Liver (tissue), 9 donors: ENCODE data around the gene OR10W1. TPM values are rescaled to one million over a fixed set of nuclear protein-coding genes. Genes with fewer than 3 reads are reported as not detected.

Experiments
- DNase-seq: peaks from one replicate; pipeline ENCODE4 v3.0.0-alpha.2; 2017; ENCODE audit warnings: low spot score
- H3K27ac ChIP-seq, 2 donors: one replicate each; pipeline ENCODE4 v1.7.0; 2013; ENCODE audit warnings: inconsistent platforms in 2 of 2, low read length in 2 of 2, control low read depth in 1 of 2, low read depth in 1 of 2, mild to moderate bottlenecking in 1 of 2
- H3K27me3 ChIP-seq, 4 donors: one replicate each; pipeline versions ENCODE4 v1.6.1 to v1.7.0; 2013; ENCODE audit warnings: low read length in 3 of 4, inconsistent platforms in 1 of 4, mild to moderate bottlenecking in 1 of 4, moderate library complexity in 1 of 4; ENCODE audit not compliant: control insufficient read depth in 4 of 4, insufficient read depth in 4 of 4
- H3K36me3 ChIP-seq, 4 donors: one replicate each; pipeline versions ENCODE4 v1.6.1 to v1.7.0; 2013; ENCODE audit warnings: low read length in 3 of 4, mild to moderate bottlenecking in 3 of 4, low read depth in 1 of 4, moderate library complexity in 1 of 4; ENCODE audit not compliant: control insufficient read depth in 4 of 4, insufficient read depth in 3 of 4
- H3K4me1 ChIP-seq, 4 donors: one replicate each; pipeline versions ENCODE4 v1.6.1 to v1.7.0; 2013; ENCODE audit warnings: low read length in 3 of 4, mild to moderate bottlenecking in 3 of 4, moderate library complexity in 1 of 4; ENCODE audit not compliant: control insufficient read depth in 4 of 4, insufficient read depth in 4 of 4
- H3K4me3 ChIP-seq, 3 donors: one replicate each; pipeline versions ENCODE4 v1.6.1 to v1.7.0; 2013; ENCODE audit warnings: low read length in 3 of 3, control low read depth in 1 of 3, low read depth in 1 of 3, mild to moderate bottlenecking in 1 of 3
- H3K9ac ChIP-seq, 2 donors: one replicate each; pipeline ENCODE4 v1.7.0; 2013; ENCODE audit warnings: low read length in 2 of 2, mild to moderate bottlenecking in 2 of 2, moderate library complexity in 2 of 2, control low read depth in 1 of 2, low read depth in 1 of 2
- H3K9me3 ChIP-seq, 4 donors: one replicate each; pipeline versions ENCODE4 v1.6.1 to v1.7.0; 2013; ENCODE audit warnings: low read length in 3 of 4; ENCODE audit not compliant: control insufficient read depth in 4 of 4
- RAD21 ChIP-seq, 2 donors: IDR thresholded peaks; 2 replicates each; pipeline ENCODE4 v1.6.1; 2016; ENCODE audit warnings: antibody characterized with exemption in 2 of 2, mild to moderate bottlenecking in 2 of 2
- WGBS: extraction: QIAGEN DNeasy Blood & Tissue Kit; methylation state at CpG from one replicate; pipeline ENCODE4 v1.1.7; 2013; 5-methylcytosine and 5-hydroxymethylcytosine counted together
- polyA plus RNA-seq, 2 donors: library from polyadenylated mRNA; stranded (reverse) in 1 of 2; unstranded in 1 of 2; fragments of 200-250 nt in 1 of 2; fragments of >200 nt in 1 of 2; fragmentation: Nextera tagmentation in 1 of 2; extraction: Ambion mirVana in 1 of 2; gene quantifications; one replicate each; pipeline versions ENCODE4 v1.2.1 to v1.2.3, GENCODE V29; 2013 to 2015
- total RNA-seq, 2 donors: library from RNA; depleted of rRNA; stranded (reverse); fragments of >200 nt; gene quantifications; one replicate each; pipeline ENCODE4 v1.2.3, GENCODE V29; 2014
- TF ChIP-seq, protein P1 (sequence below): IDR thresholded peaks from 2 replicates; pipeline ENCODE4 v1.6.1; 2016; ENCODE audit warnings: antibody characterized with exemption, mild to moderate bottlenecking
- TF ChIP-seq, protein P2 (sequence below): IDR thresholded peaks from 2 replicates; pipeline ENCODE4 v1.6.1; 2016; ENCODE audit warnings: antibody characterized with exemption
- donor health status: healthy.
- donor health status: healthy.
- donor health status: healthy.
- donor health status: healthy.
- donor health status: healthy.

OR10W1 gene
- total and polyA plus RNA-seq, 4 donors: not detected

- TF ChIP-seq, protein P1, sequence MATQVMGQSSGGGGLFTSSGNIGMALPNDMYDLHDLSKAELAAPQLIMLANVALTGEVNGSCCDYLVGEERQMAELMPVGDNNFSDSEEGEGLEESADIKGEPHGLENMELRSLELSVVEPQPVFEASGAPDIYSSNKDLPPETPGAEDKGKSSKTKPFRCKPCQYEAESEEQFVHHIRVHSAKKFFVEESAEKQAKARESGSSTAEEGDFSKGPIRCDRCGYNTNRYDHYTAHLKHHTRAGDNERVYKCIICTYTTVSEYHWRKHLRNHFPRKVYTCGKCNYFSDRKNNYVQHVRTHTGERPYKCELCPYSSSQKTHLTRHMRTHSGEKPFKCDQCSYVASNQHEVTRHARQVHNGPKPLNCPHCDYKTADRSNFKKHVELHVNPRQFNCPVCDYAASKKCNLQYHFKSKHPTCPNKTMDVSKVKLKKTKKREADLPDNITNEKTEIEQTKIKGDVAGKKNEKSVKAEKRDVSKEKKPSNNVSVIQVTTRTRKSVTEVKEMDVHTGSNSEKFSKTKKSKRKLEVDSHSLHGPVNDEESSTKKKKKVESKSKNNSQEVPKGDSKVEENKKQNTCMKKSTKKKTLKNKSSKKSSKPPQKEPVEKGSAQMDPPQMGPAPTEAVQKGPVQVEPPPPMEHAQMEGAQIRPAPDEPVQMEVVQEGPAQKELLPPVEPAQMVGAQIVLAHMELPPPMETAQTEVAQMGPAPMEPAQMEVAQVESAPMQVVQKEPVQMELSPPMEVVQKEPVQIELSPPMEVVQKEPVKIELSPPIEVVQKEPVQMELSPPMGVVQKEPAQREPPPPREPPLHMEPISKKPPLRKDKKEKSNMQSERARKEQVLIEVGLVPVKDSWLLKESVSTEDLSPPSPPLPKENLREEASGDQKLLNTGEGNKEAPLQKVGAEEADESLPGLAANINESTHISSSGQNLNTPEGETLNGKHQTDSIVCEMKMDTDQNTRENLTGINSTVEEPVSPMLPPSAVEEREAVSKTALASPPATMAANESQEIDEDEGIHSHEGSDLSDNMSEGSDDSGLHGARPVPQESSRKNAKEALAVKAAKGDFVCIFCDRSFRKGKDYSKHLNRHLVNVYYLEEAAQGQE: no peak
- TF ChIP-seq, protein P2, sequence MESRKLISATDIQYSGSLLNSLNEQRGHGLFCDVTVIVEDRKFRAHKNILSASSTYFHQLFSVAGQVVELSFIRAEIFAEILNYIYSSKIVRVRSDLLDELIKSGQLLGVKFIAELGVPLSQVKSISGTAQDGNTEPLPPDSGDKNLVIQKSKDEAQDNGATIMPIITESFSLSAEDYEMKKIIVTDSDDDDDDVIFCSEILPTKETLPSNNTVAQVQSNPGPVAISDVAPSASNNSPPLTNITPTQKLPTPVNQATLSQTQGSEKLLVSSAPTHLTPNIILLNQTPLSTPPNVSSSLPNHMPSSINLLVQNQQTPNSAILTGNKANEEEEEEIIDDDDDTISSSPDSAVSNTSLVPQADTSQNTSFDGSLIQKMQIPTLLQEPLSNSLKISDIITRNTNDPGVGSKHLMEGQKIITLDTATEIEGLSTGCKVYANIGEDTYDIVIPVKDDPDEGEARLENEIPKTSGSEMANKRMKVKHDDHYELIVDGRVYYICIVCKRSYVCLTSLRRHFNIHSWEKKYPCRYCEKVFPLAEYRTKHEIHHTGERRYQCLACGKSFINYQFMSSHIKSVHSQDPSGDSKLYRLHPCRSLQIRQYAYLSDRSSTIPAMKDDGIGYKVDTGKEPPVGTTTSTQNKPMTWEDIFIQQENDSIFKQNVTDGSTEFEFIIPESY: no peak
- TF ChIP-seq RAD21 (IDR thresholded peaks at IDR 0.05): no peak
Measured at GRCh38 chr11:58222721-58223120, 45.3 kb downstream of the OR10W1 start.

More at GRCh38 chr11:58222721-58223120, 45.3 kb downstream of the OR10W1 start:
- H3K9me3 ChIP-seq: no peaks in the 10 kb centered on the region
- 69% methylated on average over 7 of the region's 7 CpGs for WGBS
- H3K27me3 ChIP-seq: no peaks in the 10 kb centered on the region
- H3K4me3 ChIP-seq: no peak overlapping the region
- H3K36me3 ChIP-seq: no peaks in the 10 kb centered on the region
- DNase-seq: no peak
- H3K4me1 ChIP-seq: no peaks in the 10 kb centered on the region
- no peak overlapping the region for H3K27ac ChIP-seq
- H3K9ac ChIP-seq: no peak overlapping the region

Other genes starting within 250 kb of the OR10W1 start
- gene OR9Q1, start 244.4 kb downstream of the OR10W1 start, total RNA-seq: not detected
- not detected for gene OR9Q1, start 244.4 kb downstream of the OR10W1 start, polyA plus RNA-seq
- gene OR6Q1, start 237.3 kb downstream of the OR10W1 start, total RNA-seq: not detected
- not detected for gene OR6Q1, start 237.3 kb downstream of the OR10W1 start, polyA plus RNA-seq
- gene OR9I1, start 142.7 kb downstream of the OR10W1 start, total RNA-seq: not detected
- gene OR9I1, start 142.7 kb downstream of the OR10W1 start, polyA plus RNA-seq: not detected
- gene OR9Q2, start 79.2 kb downstream of the OR10W1 start, total RNA-seq: not detected
- gene OR9Q2, start 79.2 kb downstream of the OR10W1 start, polyA plus RNA-seq: not detected
- not detected for gene OR1S2, start 64.1 kb downstream of the OR10W1 start, total RNA-seq
- not detected for gene OR1S2, start 64.1 kb downstream of the OR10W1 start, polyA plus RNA-seq
- gene OR1S1, start 55.5 kb downstream of the OR10W1 start, total RNA-seq: not detected
- gene OR1S1, start 55.5 kb downstream of the OR10W1 start, polyA plus RNA-seq: not detected
- gene OR10Q1, start 39.3 kb downstream of the OR10W1 start, total RNA-seq: not detected
- not detected for gene OR10Q1, start 39.3 kb downstream of the OR10W1 start, polyA plus RNA-seq
- gene OR5B17, start 90.8 kb upstream of the OR10W1 start, total RNA-seq: not detected
- gene OR5B17, start 90.8 kb upstream of the OR10W1 start, polyA plus RNA-seq: not detected
- gene OR5B3, start 138.6 kb upstream of the OR10W1 start, total RNA-seq: not detected
- not detected for gene OR5B3, start 138.6 kb upstream of the OR10W1 start, polyA plus RNA-seq
- not detected for gene OR5B2, start 159.9 kb upstream of the OR10W1 start, total RNA-seq
- not detected for gene OR5B2, start 159.9 kb upstream of the OR10W1 start, polyA plus RNA-seq
- gene OR5B12, start 174.0 kb upstream of the OR10W1 start, total RNA-seq: not detected
- gene OR5B12, start 174.0 kb upstream of the OR10W1 start, polyA plus RNA-seq: not detected
- gene OR5B21, start 239.8 kb upstream of the OR10W1 start, total RNA-seq: not detected
- not detected for gene OR5B21, start 239.8 kb upstream of the OR10W1 start, polyA plus RNA-seq